Fibroblast of lung (primary cell): ENCODE data around the gene TMCO6. TPM values are rescaled to one million over a fixed set of nuclear protein-coding genes. Genes with fewer than 3 reads are reported as not detected.

Experiments
- DNase-seq, 2 donors: peaks; one replicate each; pipeline versions ENCODE4 v3.0.0 to v3.0.0-alpha.2; 2010; ENCODE audit warnings: low read depth in 2 of 2
- H2AFZ ChIP-seq: 2 replicates; pipeline ENCODE4 v1.5.1; 2012; ENCODE audit warnings: low read length, control low read depth, inconsistent platforms
- H3K27ac ChIP-seq: 2 replicates; pipeline ENCODE4 v1.5.1; 2011; ENCODE audit warnings: low read length, control low read depth; ENCODE audit not compliant: insufficient read depth
- H3K27me3 ChIP-seq: 2 replicates; pipeline ENCODE4 v1.5.1; 2011; ENCODE audit warnings: mild to moderate bottlenecking, low read length; ENCODE audit not compliant: control insufficient read depth, insufficient read depth
- H3K36me3 ChIP-seq: 2 replicates; pipeline ENCODE4 v1.5.1; 2011; ENCODE audit warnings: low read length; ENCODE audit not compliant: control insufficient read depth, insufficient read depth
- H3K4me1 ChIP-seq: 2 replicates; pipeline ENCODE4 v1.5.1; 2011; ENCODE audit warnings: low read length; ENCODE audit not compliant: control insufficient read depth, insufficient read depth; ENCODE audit errors: extremely low read depth
- H3K4me2 ChIP-seq: 2 replicates; pipeline ENCODE4 v1.5.1; 2011; ENCODE audit warnings: low read length, control low read depth; ENCODE audit not compliant: insufficient read depth; ENCODE audit errors: extremely low read depth
- H3K4me3 ChIP-seq, 4 experiments: fragments of 200-600 bp in 1 of 4; sonication (generic) in 1 of 4; replicated peaks in 1 of 4; 2 replicates each; pipeline ENCODE4 v1.5.1; 2011 to 2016; ENCODE audit warnings: low read length in 4 of 4, low read depth in 3 of 4, mild to moderate bottlenecking in 3 of 4, control low read depth in 2 of 4, inconsistent platforms in 1 of 4, mixed read lengths in 1 of 4; ENCODE audit not compliant: insufficient read depth in 1 of 4; ENCODE audit errors: control extremely low read depth in 1 of 4
- H3K79me2 ChIP-seq: 2 replicates; pipeline ENCODE4 v1.5.1; 2012; ENCODE audit warnings: mild to moderate bottlenecking, low read length, inconsistent platforms; ENCODE audit not compliant: control insufficient read depth, insufficient read depth
- H3K9ac ChIP-seq: 2 replicates; pipeline ENCODE4 v1.5.1; 2011; ENCODE audit warnings: mild to moderate bottlenecking, low read length, control low read depth; ENCODE audit not compliant: insufficient read depth
- H3K9me3 ChIP-seq: 2 replicates; pipeline ENCODE4 v1.5.1; 2012; ENCODE audit warnings: low read depth, low read length; ENCODE audit not compliant: control insufficient read depth, insufficient read depth
- H4K20me1 ChIP-seq: 2 replicates; pipeline ENCODE4 v1.5.1; 2011; ENCODE audit warnings: low read length; ENCODE audit not compliant: control insufficient read depth, insufficient read depth; ENCODE audit errors: extremely low read depth
- EZH2 ChIP-seq: IDR thresholded peaks from 2 replicates; pipeline ENCODE4 v1.5.1; 2012; ENCODE audit warnings: low read length, control low read depth, mild to moderate bottlenecking; ENCODE audit errors: missing control alignments
- polyA plus RNA-seq, 2 donors: library from polyadenylated mRNA; depleted of rRNA in 1 of 2; stranded (reverse) in 1 of 2; unstranded in 1 of 2; fragments of >200 nt; gene quantifications; 2 replicates each; pipeline ENCODE4 v1.2.1, GENCODE V29; 2011 to 2012; ENCODE audit warnings: missing spikeins in 1 of 2
- total RNA-seq: library from RNA; depleted of rRNA; stranded (reverse); fragments of >200 nt; gene quantifications from 2 replicates; pipeline ENCODE4 v1.2.1, GENCODE V29; 2014
- TF ChIP-seq, protein P1 (sequence below), 2 donors: IDR thresholded peaks in 1 of 2; conservative IDR thresholded peaks in 1 of 2; 1 replicate in 1 of 2; 2 replicates in 1 of 2; pipeline ENCODE4 v1.5.1; 2011 to 2012; ENCODE audit warnings: low read length in 2 of 2, control low read depth in 1 of 2, inconsistent platforms in 1 of 2, low read depth in 1 of 2, mild to moderate bottlenecking in 1 of 2

The TMCO6 gene
- total and polyA plus RNA-seq, 2 donors (not counting 1 experiment from before 2014, with no cell fraction given), result 7.6 to 18.0 TPM

DNA sequence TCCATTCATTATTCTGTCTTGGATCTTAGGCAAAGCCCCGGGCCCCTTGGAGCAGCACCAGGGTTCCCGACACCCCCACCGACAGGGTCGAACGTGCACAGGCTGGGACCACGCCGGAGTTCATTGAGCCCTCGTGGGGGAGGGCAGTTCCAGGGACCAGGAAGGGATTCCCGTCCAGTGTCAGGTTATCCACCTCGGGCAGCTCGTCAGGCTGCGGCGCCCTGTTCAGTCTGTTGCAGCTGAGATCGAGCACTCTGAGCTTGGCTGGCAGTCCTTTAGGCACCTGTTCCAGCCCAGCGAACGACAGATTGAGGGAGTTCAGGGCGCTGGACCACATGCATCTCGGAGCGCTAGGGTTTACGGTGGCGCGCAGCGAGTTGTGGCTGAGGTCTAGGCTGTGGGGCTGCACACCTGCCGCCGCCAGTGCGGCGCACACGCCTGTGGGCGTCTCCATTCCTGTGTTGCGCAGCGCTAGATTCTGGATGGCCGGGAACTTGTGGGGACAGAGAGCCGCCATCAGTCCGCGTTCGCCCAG is 7.4 kb upstream of the TMCO6 start:
- no peaks in the 10 kb centered on the region for H3K36me3 ChIP-seq
- TF ChIP-seq EZH2, result no peak
- TF ChIP-seq, protein P1, sequence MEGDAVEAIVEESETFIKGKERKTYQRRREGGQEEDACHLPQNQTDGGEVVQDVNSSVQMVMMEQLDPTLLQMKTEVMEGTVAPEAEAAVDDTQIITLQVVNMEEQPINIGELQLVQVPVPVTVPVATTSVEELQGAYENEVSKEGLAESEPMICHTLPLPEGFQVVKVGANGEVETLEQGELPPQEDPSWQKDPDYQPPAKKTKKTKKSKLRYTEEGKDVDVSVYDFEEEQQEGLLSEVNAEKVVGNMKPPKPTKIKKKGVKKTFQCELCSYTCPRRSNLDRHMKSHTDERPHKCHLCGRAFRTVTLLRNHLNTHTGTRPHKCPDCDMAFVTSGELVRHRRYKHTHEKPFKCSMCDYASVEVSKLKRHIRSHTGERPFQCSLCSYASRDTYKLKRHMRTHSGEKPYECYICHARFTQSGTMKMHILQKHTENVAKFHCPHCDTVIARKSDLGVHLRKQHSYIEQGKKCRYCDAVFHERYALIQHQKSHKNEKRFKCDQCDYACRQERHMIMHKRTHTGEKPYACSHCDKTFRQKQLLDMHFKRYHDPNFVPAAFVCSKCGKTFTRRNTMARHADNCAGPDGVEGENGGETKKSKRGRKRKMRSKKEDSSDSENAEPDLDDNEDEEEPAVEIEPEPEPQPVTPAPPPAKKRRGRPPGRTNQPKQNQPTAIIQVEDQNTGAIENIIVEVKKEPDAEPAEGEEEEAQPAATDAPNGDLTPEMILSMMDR (conservative IDR thresholded peaks at IDR 0.05 in 1 of 2, IDR thresholded peaks at IDR 0.05 in 1 of 2; ENCODE audit: low read depth in 1 of 2, low read length in 2 of 2), result no peak
- H3K4me1 ChIP-seq, result peaks cover 2% of the 10 kb centered on the region
- H3K79me2 ChIP-seq, result no peaks in the 10 kb centered on the region
- peak overlapping the region; percentile 98 for H2AFZ ChIP-seq
- H4K20me1 ChIP-seq, result no peaks in the 10 kb centered on the region
- no peak for DNase-seq
- peak overlapping the region; percentile 98 for H3K4me2 ChIP-seq
- H3K4me3 ChIP-seq, result peak overlapping the region; percentile 15 to 56 (median 54)
- no peaks in the 10 kb centered on the region for H3K9me3 ChIP-seq
- no peak overlapping the region for H3K27ac ChIP-seq
- H3K9ac ChIP-seq, result no peak overlapping the region
- no peaks in the 10 kb centered on the region for H3K27me3 ChIP-seq

DNA sequence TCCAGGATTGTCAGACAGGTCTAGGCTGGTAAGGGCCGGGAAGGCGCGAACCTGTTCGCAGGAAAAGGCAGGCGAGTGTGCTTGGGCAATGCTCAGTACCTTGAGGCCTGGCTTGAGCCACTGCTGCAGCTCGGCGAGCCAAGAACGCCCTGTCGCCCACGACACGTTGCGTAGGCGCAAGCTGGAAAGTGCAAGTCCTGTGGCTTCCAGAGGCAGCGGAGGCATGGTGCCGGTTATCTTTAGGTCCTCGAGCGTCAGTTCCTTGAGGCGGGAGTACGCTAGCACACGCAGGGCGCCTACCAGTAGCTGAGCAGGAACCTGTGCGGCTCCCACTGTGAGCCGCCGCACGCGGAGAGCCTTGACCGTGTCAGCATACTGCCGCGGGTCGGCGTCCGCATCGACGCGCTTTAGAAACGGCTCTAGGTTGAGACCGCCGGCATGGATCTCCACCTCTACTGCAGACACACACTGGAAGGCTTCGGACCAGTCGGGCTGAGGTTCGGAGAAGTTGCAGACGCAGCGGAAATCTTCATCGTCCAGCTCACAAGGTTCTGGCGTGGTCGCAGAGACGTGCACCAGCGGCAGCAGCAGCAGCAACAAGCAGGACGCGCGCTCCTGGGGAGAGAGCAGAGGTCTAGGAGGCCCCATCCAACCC is 6.8 kb upstream of the TMCO6 start:
- DNase-seq, result peak; percentile 32 to 65
- Histone ChIP-seq H3K79me2 (no peaks in the 10 kb centered on the region), H4K20me1 (no peaks in the 10 kb centered on the region), H3K4me2 (peak overlapping the region; percentile 98), H3K27me3 (no peaks in the 10 kb centered on the region), H3K9me3 (no peaks in the 10 kb centered on the region), H3K9ac (no peak overlapping the region), H3K27ac (no peak overlapping the region), H3K36me3 (no peaks in the 10 kb centered on the region), H3K4me3 (peak overlapping the region; percentile 15 to 56 (median 54)), H2AFZ (peak overlapping the region; percentile 98), H3K4me1 (peaks cover 2% of the 10 kb centered on the region)
- no peak for TF ChIP-seq EZH2

- no peaks in the 10 kb centered on the region for H4K20me1 ChIP-seq
- H3K79me2 ChIP-seq, result no peaks in the 10 kb centered on the region
- no peak within 1 kb of the TSS for H3K27ac ChIP-seq
- H3K4me3 ChIP-seq, result peak within 1 kb of the TSS; percentile 15 to 56 (median 54)
- TF ChIP-seq, protein P1 (conservative IDR thresholded peaks at IDR 0.05 in 1 of 2, IDR thresholded peaks at IDR 0.05 in 1 of 2; ENCODE audit: low read depth in 1 of 2, low read length in 2 of 2), result no peak
- TF ChIP-seq EZH2, result no peak
- H3K9ac ChIP-seq, result no peak within 1 kb of the TSS
- peak in 1 of 2 donors; percentile 24 for DNase-seq
- no peaks in the 10 kb centered on the region for H3K27me3 ChIP-seq
- no peaks in the 10 kb centered on the region for H3K9me3 ChIP-seq
- peaks cover 2% of the 10 kb centered on the region for H3K4me1 ChIP-seq
- peak within 1 kb of the TSS; percentile 98 for H2AFZ ChIP-seq
- H3K36me3 ChIP-seq, result no peaks in the 10 kb centered on the region
- peak within 1 kb of the TSS; percentile 98 for H3K4me2 ChIP-seq
Measured at GRCh38 chr5:140633021-140633471, 6.2 kb upstream of the TMCO6 start, which contains the start of gene CD14. Gene CD14 (minus strand): TSS chr5:140633175. CDS start chr5:140633071, 104 bp downstream.
